ENCODE measurements around the gene WDFY4. TPM values are rescaled to one million over a fixed set of nuclear protein-coding genes. Genes with fewer than 3 reads are reported as not detected.

Gene WDFY4
- total and polyA plus RNA-seq, 2 of the 4 experiments (the other 2 are of a cell fraction): not detected

- CTCF ChIA-PET: interaction anchor here (0.7 kb wide), 1 partner anchor 536 kb away, joined by 3 read pairs; no protein-coding TSS in a partner anchor
- TF ChIP-seq MXI1 (IDR thresholded peaks at IDR 0.05; ENCODE audit: borderline replicate concordance, low read depth, low read length) (no peak), MAFK (IDR thresholded peaks at IDR 0.05; ENCODE audit: low read depth, low read length) (no peak), RAD21 (IDR thresholded peaks at IDR 0.05; ENCODE audit: low read length) (no peak), NFE2L2 (IDR thresholded peaks at IDR 0.05; ENCODE audit: low read depth, low read length) (no peak), FOS (IDR thresholded peaks at IDR 0.05; ENCODE audit: low read depth, low read length) (no peak), BHLHE40 (IDR thresholded peaks at IDR 0.05; ENCODE audit: low read depth, low read length) (no peak), ELK1 (IDR thresholded peaks at IDR 0.05; ENCODE audit: borderline replicate concordance, low read depth, low read length) (no peak), RCOR1 (IDR thresholded peaks at IDR 0.05; ENCODE audit: insufficient replicate concordance, low read length) (no peak), USF2 (IDR thresholded peaks at IDR 0.05; ENCODE audit: low read depth, low read length) (no peak), SMC3 (IDR thresholded peaks at IDR 0.05; ENCODE audit: low read depth, low read length) (no peak), CHD1 (IDR thresholded peaks at IDR 0.05; ENCODE audit: low read depth, low read length) (no peak), CEBPB (IDR thresholded peaks at IDR 0.05; ENCODE audit: low read depth, low read length) (no peak), POLR2A (IDR thresholded peaks at IDR 0.05; ENCODE audit: low read depth, low read length) (no peak), MAZ (IDR thresholded peaks at IDR 0.05; ENCODE audit: borderline replicate concordance, low read depth, low read length) (no peak), RFX5 (IDR thresholded peaks at IDR 0.05; ENCODE audit: low read depth, low read length) (no peak)
Measured at GRCh38 chr10:48762064-48763042, 77.7 kb downstream of the WDFY4 start.

More at GRCh38 chr10:48762064-48763042, 77.7 kb downstream of the WDFY4 start:
- intact Hi-C loops (cut with micrococcal nuclease) (no loop called here), in situ Hi-C loops (cut with MboI; ENCODE audit: low sequenced_read_pairs) (no loop called here), dilution Hi-C loops (cut with HindIII; ENCODE audit: low sequenced_read_pairs, unreplicated experiment) (no loop called here)
- Histone ChIP-seq H3K9me3 (ENCODE audit: control insufficient read depth, insufficient read depth, low read length) (no peaks in the 10 kb centered on the region), H3K27me3 (ENCODE audit: control insufficient read depth, insufficient read depth, low read length) (peaks cover 2% of the 10 kb centered on the region), H2BK20ac (ENCODE audit: low read depth, low read length) (no peak overlapping the region), H3K36me3 (ENCODE audit: control insufficient read depth, insufficient read depth, low read length) (no peaks in the 10 kb centered on the region), H2BK120ac (ENCODE audit: low read depth, low read length) (no peak overlapping the region), H3K4me2 (ENCODE audit: low read depth, low read length) (no peak overlapping the region), H3K4me3 (ENCODE audit: insufficient read depth, low read depth, low read length) (no peak overlapping the region), H3K4me1 (ENCODE audit: control insufficient read depth, insufficient read depth, low read length) (no peaks in the 10 kb centered on the region), H3K23ac (ENCODE audit: low read depth, low read length) (no peak overlapping the region), H4K5ac (ENCODE audit: low read depth, low read length) (no peak overlapping the region), H2AK5ac (ENCODE audit: low read depth, low read length) (no peak overlapping the region), H2BK15ac (ENCODE audit: low read depth, low read length) (no peak overlapping the region), H4K91ac (ENCODE audit: insufficient read depth, low read depth, low read length) (no peak overlapping the region), H4K20me1 (ENCODE audit: insufficient read depth, low read length) (no peaks in the 10 kb centered on the region), H2AFZ (replicated peaks; ENCODE audit: low read length, poor library complexity) (no peak overlapping the region), H3K9me1 (ENCODE audit: insufficient read depth, low read length) (no peaks in the 10 kb centered on the region), H4K8ac (ENCODE audit: low read depth in 2 of 2, low read length in 2 of 2) (no peak overlapping the region), H3K79me1 (ENCODE audit: low read depth in 1 of 2, low read length in 2 of 2) (no peaks in the 10 kb centered on the region), H3K18ac (ENCODE audit: low read depth, low read length) (no peak overlapping the region), H2BK5ac (ENCODE audit: low read depth, low read length, poor library complexity, severe bottlenecking) (no peak overlapping the region), H3K14ac (replicated peaks; ENCODE audit: low read depth, low read length) (no peak overlapping the region), H3K4ac (ENCODE audit: low read depth, low read length) (no peak overlapping the region), H2AK9ac (replicated peaks; ENCODE audit: low read depth, low read length, poor library complexity) (no peak overlapping the region), H3K27ac (ENCODE audit: insufficient read depth, low read length) (no peak overlapping the region), H3K56ac (ENCODE audit: extremely low read depth, insufficient read depth, low read length) (no peak overlapping the region), H3K9ac (ENCODE audit: low read depth, low read length) (no peak overlapping the region)
- POLR2A ChIA-PET (ENCODE audit: unreplicated experiment): no interaction called here
- BruUV-seq (replicated peaks): no TSS peak
- 65% methylated on average over 4 of the region's 6 CpGs; no CpG with 5 or more reads in 1 of the 2 experiments for WGBS, 2 experiments (ENCODE audit: extremely low coverage in 2 of 2, insufficient read length in 1 of 2)
- DNase-seq (no peak), ATAC-seq (ENCODE audit: low read depth) (no peak)

Data from IMR-90 (cell line).